KOPT-K1 (cell line): ENCODE data around the gene LAG3.

Source experiments
- H3K27ac ChIP-seq: fragments of 200-600 bp; sonication (generic); 2 replicates; pipeline ENCODE4 v1.5.1; 2016; ENCODE audit warnings: antibody characterized with exemption, mild to moderate bottlenecking, low read depth, low read length; ENCODE audit not compliant: poor library complexity, severe bottlenecking
- H3K36me3 ChIP-seq: fragments of 200-600 bp; sonication (generic); 2 replicates; pipeline ENCODE4 v1.5.1; 2017; ENCODE audit warnings: antibody characterized with exemption, mild to moderate bottlenecking, low read length, moderate library complexity; ENCODE audit not compliant: insufficient read depth
- H3K9me3 ChIP-seq: fragments of 200-600 bp; sonication (generic); 2 replicates; pipeline ENCODE4 v1.5.1; 2017; ENCODE audit warnings: antibody characterized with exemption, low read length, mild to moderate bottlenecking; ENCODE audit not compliant: insufficient read depth, poor library complexity, severe bottlenecking

Gene LAG3

DNA sequence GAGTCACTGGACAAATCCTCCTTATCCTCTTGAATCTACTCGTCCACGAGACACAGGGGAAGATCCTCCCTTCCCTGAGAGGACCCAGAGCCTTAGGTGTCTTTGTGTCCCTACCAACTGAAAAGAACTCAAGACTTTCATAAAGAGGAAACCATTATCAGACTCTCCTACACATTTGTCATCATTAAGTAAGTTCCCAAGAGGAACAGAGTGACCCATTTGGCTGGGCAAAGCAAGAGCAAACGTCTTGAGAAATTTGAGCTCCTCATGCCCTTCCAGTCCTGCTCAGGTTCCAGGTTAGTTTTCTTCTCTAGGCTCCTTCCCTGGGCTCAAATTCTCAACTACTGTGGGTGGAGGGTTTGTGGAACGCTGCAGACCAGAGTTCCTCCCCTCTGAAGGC is 25.1 kb upstream of the LAG3 start:
- Histone ChIP-seq H3K36me3 (peaks cover 69% of the 10 kb centered on the region), H3K27ac (no peak overlapping the region), H3K9me3 (no peaks in the 10 kb centered on the region)

- no peak overlapping the region for H3K27ac ChIP-seq
- no peaks in the 10 kb centered on the region for H3K9me3 ChIP-seq
- peaks cover 69% of the 10 kb centered on the region for H3K36me3 ChIP-seq
Measured at GRCh38 chr12:6748761-6749160, 23.6 kb upstream of the LAG3 start.

DNA sequence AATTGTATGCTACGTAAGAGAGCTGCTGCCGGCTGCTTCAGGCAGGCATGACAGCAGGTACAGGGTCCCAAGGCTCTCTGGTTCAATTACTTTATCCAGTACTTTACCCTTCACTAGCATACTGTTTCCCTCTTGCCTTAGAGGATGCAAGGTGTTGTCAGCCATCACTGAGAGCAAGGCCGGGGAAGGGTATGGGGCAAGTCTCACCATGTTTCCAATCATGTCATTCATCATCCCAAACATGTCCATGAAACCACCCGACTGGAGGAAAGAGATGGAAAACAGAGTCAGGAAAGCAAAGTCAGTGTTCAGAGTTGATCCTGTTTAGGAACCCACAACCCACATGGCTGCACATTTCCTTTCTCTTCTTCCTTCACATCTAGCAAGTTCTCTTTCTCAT is 21.8 kb upstream of the LAG3 start:
- Histone ChIP-seq H3K36me3 (peaks cover 66% of the 10 kb centered on the region), H3K27ac (no peak overlapping the region), H3K9me3 (no peaks in the 10 kb centered on the region)

DNA sequence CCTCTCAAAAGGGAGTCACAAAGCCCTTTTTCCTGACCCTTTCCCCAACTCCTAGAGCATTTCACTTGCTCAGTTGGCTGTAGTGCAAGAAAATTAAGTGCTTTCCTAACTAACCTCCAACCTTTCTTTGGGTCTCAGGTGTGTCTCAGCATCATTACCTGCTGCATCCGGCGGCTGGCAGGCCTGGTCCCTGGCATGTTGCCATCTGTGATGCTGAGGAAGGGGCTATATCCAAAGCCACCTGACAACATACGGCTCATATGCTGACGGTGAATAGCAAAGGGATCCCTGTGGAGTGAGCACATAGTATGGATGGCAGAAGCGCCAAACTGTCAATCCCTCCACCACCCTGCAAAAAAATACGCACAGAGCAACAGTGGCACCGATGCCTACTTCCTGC is 20.6 kb upstream of the LAG3 start:
- Histone ChIP-seq H3K9me3 (no peaks in the 10 kb centered on the region), H3K36me3 (peaks cover 53% of the 10 kb centered on the region), H3K27ac (no peak overlapping the region)

DNA sequence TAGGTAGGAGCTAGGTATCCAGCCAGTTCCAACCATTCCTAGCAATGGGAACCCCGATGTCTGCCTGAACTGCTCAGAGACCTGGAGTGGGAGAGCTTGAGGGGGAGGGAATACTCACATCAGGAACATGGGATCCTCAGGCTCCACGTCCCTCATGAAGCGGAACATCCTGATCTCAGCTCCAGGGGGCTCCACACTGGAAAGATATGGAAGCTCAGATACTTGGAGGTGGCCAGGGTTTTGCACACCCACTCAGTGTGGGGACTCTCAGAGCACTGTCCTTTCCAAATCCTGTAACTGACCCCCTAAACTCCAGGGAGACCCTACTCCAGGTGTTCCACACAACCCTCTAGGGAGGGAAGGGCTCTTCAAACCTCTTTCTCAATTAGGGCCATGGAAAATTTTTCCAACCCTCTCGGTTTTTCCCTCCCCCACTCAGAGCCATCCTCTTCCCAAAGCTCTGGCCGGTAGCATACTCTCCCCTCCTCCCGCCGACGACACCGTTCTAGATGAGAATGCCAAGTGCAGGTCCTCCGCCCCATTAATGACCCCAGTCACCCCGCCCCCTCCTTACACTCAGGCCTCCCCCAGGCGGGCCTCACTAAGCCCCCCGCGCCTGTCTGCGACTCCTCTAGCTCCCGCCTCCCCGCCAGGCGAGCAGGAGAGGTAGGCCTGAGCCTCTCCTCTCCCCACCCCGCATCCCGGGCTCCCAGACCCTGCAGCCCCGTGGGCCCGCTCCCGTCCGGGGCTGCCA is 20.0 kb upstream of the LAG3 start:
- Histone ChIP-seq H3K27ac (peak overlapping the region; percentile 81), H3K9me3 (no peaks in the 10 kb centered on the region), H3K36me3 (peaks cover 47% of the 10 kb centered on the region)

DNA sequence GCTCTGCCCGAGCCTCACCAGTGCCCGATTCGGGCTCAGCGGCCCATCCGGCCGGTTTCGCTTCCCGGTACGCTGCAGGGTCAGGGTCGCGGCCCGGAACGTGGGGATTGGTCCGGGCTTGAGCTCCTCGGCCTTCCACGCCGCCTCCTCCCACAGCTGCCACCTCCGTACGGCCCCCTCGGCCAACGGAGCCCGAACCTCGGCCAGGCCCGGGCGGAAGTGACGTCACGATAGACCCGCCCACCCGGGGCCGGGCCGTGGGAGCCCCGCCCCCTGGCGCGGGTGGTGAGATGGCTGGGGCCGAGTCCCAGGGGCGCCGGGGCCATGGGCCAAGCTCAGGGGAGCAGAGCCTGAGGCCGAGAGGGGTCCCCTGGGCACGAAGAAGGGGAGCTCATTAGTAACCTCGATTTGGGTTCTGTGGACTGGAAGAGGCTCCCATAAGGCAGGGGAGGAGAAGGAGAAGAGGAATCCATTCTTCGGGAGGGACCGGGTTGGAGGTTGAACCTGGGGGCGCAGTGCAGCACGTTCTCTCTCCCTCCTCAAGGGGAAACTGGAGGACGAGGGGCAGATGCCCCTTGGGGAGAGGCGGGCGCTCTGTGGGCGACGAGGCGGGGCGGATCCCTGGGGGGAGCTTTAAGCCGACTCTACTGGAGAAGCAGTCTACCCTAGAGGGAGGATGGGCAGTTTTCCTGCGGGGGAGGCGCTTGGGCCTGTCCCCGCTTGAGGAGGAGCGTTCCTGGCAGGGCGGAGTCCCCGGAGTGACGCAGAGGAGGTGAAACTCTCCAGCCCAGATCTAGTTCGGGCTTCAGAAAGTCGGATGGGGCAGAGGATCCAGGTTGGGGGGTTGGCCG is 19.2 kb upstream of the LAG3 start, which contains the start of gene MLF2:
Gene MLF2 (minus strand): TSS at position 221 of the 851 bp plus-strand sequence. CDS start 807 bp downstream, outside the sequence.
- no peaks in the 10 kb centered on the region for H3K9me3 ChIP-seq
- peaks cover 39% of the 10 kb centered on the region for H3K36me3 ChIP-seq
- H3K27ac ChIP-seq = peak within 1 kb of the TSS; percentile 81

- H3K36me3 ChIP-seq = peaks cover 32% of the 10 kb centered on the region
- H3K27ac ChIP-seq = peak overlapping the region; percentile 81
- H3K9me3 ChIP-seq = no peaks in the 10 kb centered on the region
Measured at GRCh38 chr12:6753772-6754356, 18.5 kb upstream of the LAG3 start.

- H3K9me3 ChIP-seq = no peaks in the 10 kb centered on the region
- no peak overlapping the region for H3K27ac ChIP-seq
Measured at GRCh38 chr12:6754411-6754810, 17.9 kb upstream of the LAG3 start.

GRCh38 chr12:6757028-6757690 is 15.2 kb upstream of the LAG3 start:
- Histone ChIP-seq H3K27ac (no peak overlapping the region), H3K36me3 (no peaks in the 10 kb centered on the region), H3K9me3 (no peaks in the 10 kb centered on the region)

More at GRCh38 chr12:6754411-6754810, 17.9 kb upstream of the LAG3 start:
- peaks cover 27% of the 10 kb centered on the region for H3K36me3 ChIP-seq

DNA sequence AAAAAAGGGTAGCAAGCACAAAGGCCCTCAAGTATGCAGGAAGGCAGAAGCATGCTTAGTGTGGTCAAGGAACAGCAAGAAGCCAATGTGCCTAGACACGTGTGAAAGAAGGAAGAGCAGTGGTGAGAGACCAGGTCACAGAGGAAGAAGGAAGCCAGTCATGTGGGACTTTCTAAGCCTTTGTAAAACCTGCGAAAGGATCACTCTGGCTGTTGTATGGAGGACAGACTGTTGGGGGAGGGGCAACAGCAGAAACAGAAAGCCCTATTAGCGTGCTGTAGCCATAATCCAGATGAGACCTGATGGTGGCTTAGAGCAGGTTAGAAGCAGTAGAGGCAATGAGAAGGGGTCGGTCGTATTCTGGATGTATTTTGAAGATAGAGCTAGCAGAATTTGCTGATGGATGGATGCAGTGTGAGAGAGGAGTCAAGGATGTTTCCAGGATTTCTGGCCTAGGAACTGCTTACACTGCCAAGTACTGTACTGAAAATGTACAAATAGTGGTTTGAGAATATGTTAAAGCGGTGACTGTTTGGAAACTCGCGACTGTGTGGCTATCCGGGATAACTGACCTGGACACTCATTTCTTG is 13.7 kb upstream of the LAG3 start:
- H3K36me3 ChIP-seq = no peaks in the 10 kb centered on the region
- no peaks in the 10 kb centered on the region for H3K9me3 ChIP-seq
- H3K27ac ChIP-seq = no peak overlapping the region

- Histone ChIP-seq H3K27ac (no peak overlapping the region), H3K36me3 (no peaks in the 10 kb centered on the region), H3K9me3 (no peaks in the 10 kb centered on the region)
Measured at GRCh38 chr12:6759741-6760140, 12.6 kb upstream of the LAG3 start.

DNA sequence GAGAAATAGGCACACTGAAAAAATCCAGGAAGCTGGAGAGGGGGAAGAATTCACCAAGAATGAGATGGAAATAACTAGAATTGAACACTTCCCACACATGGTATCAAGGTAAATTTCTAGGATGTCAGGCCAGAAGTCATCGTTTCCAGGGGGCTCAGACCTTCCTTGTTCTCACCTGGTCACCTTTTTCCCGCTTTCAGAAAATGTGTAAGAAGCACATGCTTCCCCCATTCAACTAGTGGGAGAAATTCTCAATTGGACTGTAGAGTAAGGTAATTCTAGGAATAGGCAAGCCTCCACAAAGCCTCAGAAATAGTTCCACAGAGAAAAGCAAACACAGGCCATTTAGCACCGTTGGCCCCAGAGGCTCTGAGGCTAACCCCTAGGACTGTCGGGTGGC is 8.9 kb upstream of the LAG3 start:
- Histone ChIP-seq H3K9me3 (no peaks in the 10 kb centered on the region), H3K36me3 (no peaks in the 10 kb centered on the region), H3K27ac (no peak overlapping the region)

- Histone ChIP-seq H3K9me3 (no peaks in the 10 kb centered on the region), H3K36me3 (no peaks in the 10 kb centered on the region), H3K27ac (no peak overlapping the region)
Measured at GRCh38 chr12:6764011-6764828, 8.1 kb upstream of the LAG3 start.

GRCh38 chr12:6765048-6765633 is 7.2 kb upstream of the LAG3 start:
- Histone ChIP-seq H3K36me3 (no peaks in the 10 kb centered on the region), H3K27ac (no peak overlapping the region), H3K9me3 (no peaks in the 10 kb centered on the region)
